ENCODE results near the gene ENHO.

Gene ENHO

GRCh38 chr9:34555936-34556525, 33.2 kb upstream of the ENHO start:
- DNase-seq (ENCODE audit: low read depth in 2 of 2, low spot score in 1 of 2), result no peak

- no peak for DNase-seq (ENCODE audit: low read depth in 2 of 2, low spot score in 1 of 2)
Measured at GRCh38 chr9:34555500-34555899, 32.7 kb upstream of the ENHO start.

- no peak for DNase-seq (ENCODE audit: low read depth in 2 of 2, low spot score in 1 of 2)
Measured at GRCh38 chr9:34555002-34555348, 32.2 kb upstream of the ENHO start.

- no peak for DNase-seq (ENCODE audit: low read depth in 2 of 2, low spot score in 1 of 2)
Measured at GRCh38 chr9:34554211-34555001, 31.6 kb upstream of the ENHO start.

GRCh38 chr9:34553511-34554021, 30.8 kb upstream of the ENHO start:
- DNase-seq (ENCODE audit: low read depth in 2 of 2, low spot score in 1 of 2), result no peak

GRCh38 chr9:34552986-34553385, 30.2 kb upstream of the ENHO start:
- no peak for DNase-seq (ENCODE audit: low read depth in 2 of 2, low spot score in 1 of 2)

GRCh38 chr9:34552606-34552981, 29.8 kb upstream of the ENHO start:
- no peak for DNase-seq (ENCODE audit: low read depth in 2 of 2, low spot score in 1 of 2)

GRCh38 chr9:34551751-34552605, 29.2 kb upstream of the ENHO start:
- no peak for DNase-seq (ENCODE audit: low read depth in 2 of 2, low spot score in 1 of 2)

- DNase-seq (ENCODE audit: low read depth in 2 of 2, low spot score in 1 of 2), result no peak
Measured at GRCh38 chr9:34550681-34551270, 28.0 kb upstream of the ENHO start.

- no peak for DNase-seq (ENCODE audit: low read depth in 2 of 2, low spot score in 1 of 2)
Measured at GRCh38 chr9:34550016-34550680, 27.4 kb upstream of the ENHO start.

GRCh38 chr9:34549407-34549732, 26.6 kb upstream of the ENHO start:
- no peak for DNase-seq (ENCODE audit: low read depth in 2 of 2, low spot score in 1 of 2)

GRCh38 chr9:34547960-34548611, 25.3 kb upstream of the ENHO start:
- DNase-seq (ENCODE audit: low read depth in 2 of 2, low spot score in 1 of 2), result no peak

GRCh38 chr9:34546834-34547827, 24.3 kb upstream of the ENHO start:
- DNase-seq (ENCODE audit: low read depth in 2 of 2, low spot score in 1 of 2), result peak in 1 of 2 donors; percentile 10

- DNase-seq (ENCODE audit: low read depth in 2 of 2, low spot score in 1 of 2), result no peak
Measured at GRCh38 chr9:34546102-34546833, 23.5 kb upstream of the ENHO start.

- DNase-seq (ENCODE audit: low read depth in 2 of 2, low spot score in 1 of 2), result no peak
Measured at GRCh38 chr9:34545497-34545896, 22.7 kb upstream of the ENHO start.

GRCh38 chr9:34544035-34544434, 21.2 kb upstream of the ENHO start:
- DNase-seq (ENCODE audit: low read depth in 2 of 2, low spot score in 1 of 2), result no peak

- no peak for DNase-seq (ENCODE audit: low read depth in 2 of 2, low spot score in 1 of 2)
Measured at GRCh38 chr9:34541540-34541939, 18.8 kb upstream of the ENHO start.

- DNase-seq (ENCODE audit: low read depth in 2 of 2, low spot score in 1 of 2), result no peak
Measured at GRCh38 chr9:34540827-34541226, 18.0 kb upstream of the ENHO start.

- no peak for DNase-seq (ENCODE audit: low read depth in 2 of 2, low spot score in 1 of 2)
Measured at GRCh38 chr9:34536685-34537084, 13.9 kb upstream of the ENHO start.

Data from stimulated activated CD8-positive, alpha-beta memory T cell treated with anti-CD3 and anti-CD28 coated beads, Interleukin-4, amount 100 ng/mL, for 1 hour (primary cell).